Cerebellar nuclear complex (tissue), 1 donor: ENCODE measurements around the gene FAM110D.
A peak's percentile ranks its signal among the peaks of the same experiment; 100 is the strongest.

Experiments
- DNase-seq, 2 experiments: peaks; one replicate each; lab custom pipeline; 2025; lab: John Stamatoyannopoulos, UW

FAM110D gene

DNA sequence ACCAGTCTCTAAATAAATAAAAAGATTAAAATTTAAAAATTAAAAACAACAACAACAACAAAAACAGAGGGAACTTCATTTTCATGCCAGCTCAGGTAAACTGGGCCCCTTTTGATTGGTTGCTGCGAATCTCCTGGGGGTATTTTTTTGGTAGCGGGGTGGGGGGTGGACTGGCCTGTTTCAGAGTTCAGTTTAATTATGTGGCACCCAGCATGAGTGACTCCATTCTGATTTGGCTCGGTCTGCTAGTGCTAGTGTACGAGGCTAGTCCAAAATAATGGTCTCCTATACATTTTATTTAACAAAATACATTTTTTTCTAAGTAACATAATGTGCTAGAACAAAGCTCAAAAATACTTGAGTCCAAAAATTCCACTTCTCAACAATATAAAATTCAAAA lies 29.1 kb upstream of the FAM110D start:
- DNase-seq, result no peak

DNA sequence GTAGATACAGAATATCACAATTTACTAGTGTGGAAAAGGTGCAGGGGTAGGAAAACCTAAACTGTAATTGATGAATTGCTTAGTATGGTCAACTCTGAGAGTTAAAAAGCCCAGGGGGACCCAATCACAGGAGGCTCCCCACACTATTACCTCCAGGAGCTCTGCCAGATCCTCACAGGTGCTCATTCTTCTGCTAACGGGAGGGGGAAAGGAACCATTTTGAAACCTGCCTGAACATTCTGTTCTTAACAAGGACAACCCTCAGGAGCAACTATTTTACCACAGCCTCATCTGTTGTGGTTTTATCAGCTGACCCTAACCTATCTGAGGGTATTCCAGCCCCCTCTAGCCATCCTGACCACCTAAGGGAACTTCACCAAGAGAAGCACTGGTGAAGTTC lies 28.2 kb upstream of the FAM110D start:
- DNase-seq, result no peak

DNA sequence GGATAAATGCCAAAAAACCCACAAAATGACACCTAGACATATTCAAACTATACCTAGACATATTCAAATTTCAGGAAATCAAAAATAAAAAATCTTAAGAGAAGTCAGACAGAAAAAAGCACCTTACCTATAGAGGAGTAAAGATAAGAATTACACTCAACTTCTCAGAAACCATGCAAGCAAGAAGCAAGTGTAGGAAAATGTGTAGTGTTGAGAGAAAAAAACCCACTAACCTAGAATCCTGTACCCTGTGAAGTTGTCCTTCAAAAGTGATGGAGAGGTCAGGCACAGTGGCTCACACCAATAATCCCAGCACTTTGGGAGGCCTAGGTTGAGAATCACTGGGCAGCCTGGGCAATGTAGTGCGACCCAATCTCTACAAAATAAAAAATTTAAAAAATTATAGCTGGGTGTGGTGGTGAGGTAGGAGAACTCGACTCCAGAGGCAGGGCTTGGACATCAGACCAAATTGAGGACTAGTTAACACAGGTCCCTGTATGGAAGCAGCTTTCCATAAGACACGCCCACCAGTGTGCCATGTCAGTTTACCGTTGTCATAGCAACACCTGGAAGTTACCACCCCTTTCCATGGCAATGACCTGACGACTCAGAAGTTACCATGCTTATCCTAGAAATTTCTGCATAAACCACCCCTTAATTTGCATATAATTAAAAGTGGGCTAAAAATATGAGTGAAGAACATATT lies 26.6 kb upstream of the FAM110D start:
- DNase-seq, result no peak

DNA sequence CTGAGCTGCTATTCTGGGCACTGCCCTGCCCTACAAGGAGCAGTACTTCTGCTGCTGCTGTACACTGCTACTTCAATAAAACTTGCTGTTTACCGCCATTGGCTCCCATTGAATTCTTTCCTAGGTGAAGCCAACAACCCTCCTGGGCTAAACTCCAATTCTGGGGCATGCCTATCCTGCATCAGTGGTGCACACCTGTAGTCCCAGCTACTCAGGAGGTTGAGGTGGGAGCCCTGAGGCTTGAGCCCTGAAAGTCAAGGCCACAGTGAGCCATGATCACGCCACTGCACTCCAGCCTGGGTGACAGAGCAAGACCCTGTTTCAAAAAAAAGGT lies 26.1 kb upstream of the FAM110D start:
- no peak for DNase-seq

DNA sequence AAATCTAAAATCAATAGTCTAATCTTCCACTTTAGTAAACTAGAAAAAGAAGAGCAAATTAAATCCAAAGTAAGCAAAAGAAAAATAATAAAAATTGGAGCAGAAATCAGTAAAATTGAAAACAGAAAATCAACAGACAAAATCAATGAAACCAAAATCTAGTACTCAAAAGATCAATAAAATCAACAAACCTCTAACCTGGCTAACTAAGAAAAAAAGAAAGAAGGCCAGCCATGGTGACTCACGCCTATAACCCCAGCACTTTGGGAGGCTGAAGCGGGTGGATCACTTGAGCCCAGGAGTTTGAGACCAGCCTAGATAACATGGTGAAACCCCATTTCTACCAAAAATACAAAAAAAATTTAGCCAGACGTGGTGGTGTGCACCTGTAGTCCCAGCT lies 24.4 kb upstream of the FAM110D start:
- no peak for DNase-seq

DNA sequence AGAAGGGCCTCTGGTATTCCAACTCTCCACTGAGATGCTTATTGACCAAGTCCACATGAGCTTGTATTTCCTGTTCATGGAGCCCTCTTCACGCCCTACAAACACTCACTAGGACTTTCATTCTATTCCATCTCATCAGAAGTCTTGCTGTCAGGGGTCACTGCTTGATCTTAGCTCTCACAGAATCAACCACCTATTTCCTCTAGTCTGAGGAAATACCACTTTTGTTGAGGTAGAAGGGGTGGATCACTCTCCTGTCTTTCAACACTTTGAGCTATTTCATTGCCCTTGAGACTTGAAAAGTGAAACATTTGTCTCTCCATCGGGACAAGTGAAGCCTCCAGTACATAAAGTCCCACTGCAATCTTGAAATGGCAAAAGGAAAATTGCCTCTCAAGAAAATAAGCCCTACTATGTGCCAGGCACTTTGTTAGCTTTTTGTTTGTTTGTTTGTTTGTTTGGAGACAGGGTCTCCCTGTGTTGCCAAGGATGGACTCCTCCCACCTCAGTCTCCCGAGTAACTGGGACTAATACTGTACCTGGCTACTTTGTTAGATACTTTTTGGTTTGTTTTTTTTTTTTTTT lies 19.8 kb upstream of the FAM110D start:
- DNase-seq, result no peak

DNA sequence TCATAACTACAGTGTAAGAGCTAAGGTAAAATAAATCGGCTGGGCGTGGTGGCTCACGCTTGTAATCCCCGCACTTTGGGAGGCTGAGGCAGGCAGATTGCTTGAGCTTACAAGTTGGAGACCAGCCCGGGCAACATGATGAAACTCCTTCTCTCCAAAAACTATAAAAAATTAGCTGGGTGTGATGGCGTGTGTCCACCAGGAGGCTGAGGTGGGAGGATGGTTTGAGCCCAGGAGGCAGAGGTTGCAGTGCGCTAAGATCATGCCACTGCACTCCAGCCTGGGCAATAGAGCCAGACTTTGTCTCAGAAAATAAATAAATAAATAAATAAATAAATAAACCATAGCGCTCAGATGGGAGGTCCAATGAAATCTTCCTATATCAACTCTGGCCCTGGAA lies 16.7 kb upstream of the FAM110D start:
- no peak for DNase-seq

DNA sequence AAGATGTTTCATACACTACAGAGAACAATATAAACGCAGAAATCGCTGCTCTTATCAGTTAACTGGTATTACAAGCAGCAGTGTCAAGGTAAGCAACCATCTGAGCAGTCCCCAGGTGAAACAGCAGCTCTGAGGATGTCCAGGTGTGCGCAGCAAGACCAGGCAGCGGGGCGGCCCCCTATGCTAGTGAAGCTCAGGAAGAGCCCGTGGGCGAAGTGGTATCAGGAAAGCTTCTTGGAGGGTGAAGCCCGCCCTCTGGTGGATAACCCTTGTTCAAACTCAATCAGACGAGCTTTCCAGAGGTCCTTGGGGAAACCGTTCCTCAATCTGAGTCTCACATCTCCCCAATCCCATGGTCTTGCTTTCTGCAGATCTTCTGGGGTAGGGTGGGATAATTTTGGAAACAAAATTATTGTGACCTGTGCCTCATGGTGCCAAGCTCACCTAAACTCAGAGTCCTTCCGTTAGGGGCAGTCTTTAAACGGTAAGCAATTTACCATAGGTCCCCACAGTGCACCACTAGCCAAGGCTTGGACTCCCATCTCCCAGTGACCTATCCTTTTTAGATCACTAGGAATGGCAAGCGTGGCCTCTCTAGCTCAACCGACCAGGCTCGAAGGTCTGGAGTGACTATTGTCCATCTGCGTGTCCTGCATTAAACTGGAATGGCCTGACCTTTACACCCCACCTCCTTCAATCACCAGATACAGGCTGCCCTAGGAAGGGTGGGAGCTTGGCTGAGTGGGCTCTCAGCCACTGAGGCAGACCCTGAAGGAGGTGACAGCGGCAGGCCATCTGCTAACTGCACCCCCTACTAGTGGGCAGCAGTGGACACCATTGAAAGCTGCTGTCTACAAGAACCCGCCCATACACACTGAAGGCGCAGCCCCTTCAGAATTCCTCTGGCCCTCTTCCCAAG lies 13.6 kb upstream of the FAM110D start:
- DNase-seq, result peak in 1 of 2 experiments; percentile 7

DNA sequence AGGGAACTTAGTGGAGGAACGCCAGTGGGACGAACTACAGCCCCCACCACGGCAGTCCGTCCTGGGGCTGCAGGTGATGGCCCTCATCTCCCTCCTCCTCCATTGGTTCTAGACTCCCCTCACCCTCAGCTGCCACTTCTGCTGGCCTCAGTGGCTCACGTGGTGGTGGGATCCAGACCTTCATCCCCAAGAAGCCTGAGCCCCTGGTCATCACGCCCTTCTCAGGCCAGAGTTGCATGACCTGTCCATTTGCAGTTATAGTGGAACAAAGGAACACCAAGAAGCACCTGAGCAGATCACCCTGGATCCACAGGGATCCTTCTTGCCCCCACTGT lies 13.0 kb upstream of the FAM110D start:
- DNase-seq, result no peak

DNA sequence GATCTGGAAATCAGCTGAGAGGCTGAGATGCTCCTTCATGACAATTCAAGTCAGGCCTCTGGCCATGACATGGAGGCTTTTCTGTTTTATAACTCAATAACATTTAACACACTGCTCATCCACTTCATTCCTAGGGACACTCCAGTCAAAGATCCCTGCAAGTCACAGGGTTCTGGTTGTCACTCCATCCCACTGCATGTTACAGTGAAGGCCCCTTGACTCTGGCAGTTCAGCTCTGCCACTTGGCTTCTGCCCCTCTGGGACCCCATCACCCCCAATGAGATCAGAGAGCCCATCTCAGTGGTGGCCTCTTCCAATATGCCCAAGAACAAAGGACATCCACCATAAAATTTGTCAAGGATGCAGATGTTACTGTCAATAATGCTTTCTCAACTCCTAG lies 10.0 kb upstream of the FAM110D start:
- no peak for DNase-seq

DNA sequence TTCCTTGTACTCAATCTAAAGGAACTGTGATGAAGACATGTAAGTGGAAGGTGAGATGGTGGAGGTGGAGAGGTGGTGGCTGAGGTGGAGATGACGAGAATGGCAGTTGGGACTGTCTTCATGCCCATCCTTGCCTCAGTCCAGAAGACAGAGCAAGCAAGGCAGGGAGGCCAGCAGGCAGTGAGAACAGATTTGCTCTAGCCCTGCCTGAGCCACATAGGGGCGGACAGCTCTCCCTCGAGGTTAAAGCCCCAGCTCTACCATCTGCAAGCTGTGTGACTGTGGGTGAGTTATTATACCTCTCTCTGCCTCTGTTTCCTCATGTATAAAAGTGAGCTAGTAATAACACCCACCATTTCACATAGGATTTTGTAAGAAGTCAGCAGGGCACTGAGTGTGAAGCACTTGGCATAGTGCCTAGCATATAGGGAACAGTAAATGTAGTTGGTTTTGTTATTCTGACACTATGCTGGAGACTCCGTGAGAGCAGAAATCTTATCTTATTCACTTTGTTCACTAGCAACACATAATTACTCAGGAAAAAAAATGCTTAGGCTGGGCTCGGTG lies 4.8 kb upstream of the FAM110D start:
- DNase-seq, result no peak

DNA sequence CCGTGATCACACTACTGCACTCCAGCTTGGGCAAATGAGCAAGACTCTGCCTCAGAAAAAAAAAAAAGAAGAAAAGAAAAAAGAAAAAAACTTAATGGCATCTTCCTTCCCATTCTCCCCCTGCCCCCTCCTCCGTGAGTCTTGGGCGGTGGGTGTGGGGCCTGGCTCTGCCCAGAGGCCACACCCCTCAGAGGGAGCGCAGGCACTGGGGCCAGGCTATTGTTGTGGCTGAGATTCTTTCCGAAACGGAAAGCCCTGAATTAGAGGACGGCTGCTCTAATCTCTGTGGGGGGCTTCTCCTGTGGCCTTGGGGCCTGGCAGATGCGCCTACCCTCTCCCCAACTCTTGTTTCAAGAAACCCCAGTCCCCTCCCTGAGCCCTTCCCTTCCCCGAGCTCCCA lies 4.1 kb upstream of the FAM110D start:
- DNase-seq, result no peak

DNA sequence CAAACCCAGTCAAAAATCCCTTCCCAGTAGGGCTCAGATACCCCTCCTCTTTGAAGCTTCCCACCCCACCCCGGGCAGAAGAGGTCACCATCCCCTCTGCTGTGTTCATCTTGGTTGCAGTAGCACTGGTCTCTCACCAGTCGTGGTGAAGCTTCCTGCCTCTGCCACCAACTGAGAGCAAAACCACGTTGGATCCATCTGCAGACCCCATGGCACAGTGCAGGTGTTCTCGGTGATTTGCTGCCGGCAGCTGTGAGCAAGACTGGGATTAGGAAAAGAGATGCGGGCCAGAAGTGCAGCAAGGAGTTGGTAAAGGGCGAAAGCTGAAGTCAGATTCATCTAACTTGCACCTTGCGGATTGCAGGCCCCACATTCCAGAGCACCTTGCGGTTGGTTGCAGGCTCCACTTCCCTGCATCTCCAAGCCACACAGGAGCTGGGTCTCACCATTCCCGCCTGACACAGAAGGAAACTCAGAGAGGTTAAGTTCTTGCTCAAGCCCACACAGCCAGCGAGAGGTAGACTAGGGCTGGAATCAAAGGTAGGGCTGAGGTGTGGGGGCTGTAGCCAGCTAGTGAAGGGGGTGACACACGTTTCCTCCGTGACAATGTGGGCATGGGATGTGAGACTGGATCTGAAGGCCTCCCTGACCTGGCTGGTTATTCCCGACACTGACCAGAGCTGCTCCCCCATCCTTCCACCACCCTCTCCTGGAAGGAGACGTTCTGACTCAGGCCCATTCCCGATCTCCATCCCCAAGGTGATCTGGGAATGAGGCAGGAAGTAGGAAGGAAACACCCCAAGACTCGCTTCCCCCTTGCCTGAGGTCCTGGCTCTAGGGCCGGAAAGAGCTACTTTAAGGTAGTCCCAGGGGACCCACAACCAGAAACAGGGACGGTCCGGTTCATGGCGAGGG lies 3.3 kb upstream of the FAM110D start:
- DNase-seq, result no peak

DNA sequence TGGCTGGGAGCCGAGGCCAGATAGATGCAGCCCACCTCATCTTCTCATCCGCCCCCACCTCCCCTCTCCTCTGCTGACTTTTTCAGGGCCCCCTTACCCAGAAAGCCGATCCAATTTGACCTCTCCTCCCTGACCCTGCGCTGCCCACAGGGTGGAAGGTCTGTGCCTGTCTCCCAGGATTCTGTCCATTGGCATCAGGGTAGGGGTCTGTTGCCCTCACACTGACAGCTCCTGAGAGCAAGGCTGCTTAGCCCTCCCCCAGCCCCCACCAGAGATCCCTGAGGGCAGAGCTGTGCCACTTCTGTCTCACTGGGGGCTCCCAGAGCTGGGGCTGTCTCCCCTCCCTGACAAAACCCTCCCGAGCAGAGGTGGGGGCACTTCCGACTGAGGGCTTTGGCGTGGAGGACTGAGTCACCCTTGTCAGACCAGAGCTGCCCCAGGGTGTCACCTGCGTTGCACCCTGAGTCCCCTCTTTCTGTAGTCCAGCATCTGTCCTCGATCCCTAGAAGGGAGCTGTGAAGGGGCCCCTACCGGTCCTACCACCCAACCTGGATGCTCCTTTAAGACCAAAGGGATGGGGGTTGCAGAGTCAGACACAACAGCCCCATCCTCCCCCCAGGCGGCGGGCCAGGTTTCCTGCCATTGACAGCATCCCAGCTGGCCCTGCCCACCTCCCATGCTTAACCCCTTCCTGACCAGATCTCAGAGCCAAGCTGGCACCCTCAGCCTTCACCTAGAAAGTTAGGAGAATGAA lies 2.4 kb upstream of the FAM110D start:
- DNase-seq, result no peak

DNA sequence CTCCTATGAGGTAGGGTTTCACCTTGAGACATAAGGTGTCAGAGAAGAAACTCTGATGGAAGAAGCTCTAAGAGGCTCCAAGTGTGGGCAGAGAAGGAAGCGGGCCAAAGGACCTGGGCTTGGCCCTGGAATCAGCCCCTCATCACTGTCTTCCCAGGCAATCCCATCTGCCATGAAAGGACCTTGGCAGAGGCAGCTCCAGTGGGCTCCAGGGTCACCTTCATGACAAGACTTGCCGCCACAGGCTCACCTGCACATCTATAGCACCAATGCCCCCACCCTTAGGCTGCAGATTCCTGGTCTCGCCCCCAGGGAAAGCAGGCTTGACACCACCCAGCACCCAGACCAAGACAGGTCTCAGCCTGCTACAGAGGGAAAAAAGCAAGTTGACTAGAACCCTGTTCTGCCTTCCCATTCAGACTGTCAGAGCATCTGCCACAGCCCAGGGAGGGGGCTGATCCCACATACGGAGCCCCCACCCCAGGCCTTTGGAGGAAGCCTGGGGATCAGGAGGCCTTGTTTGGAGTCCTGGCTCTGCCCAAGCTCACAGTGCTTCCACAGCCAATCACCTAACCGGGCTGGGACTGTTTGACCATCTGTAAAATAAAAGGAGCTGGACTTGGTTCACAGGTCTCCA lies 490 bp upstream of the FAM110D start:
- DNase-seq, result no peak

DNA sequence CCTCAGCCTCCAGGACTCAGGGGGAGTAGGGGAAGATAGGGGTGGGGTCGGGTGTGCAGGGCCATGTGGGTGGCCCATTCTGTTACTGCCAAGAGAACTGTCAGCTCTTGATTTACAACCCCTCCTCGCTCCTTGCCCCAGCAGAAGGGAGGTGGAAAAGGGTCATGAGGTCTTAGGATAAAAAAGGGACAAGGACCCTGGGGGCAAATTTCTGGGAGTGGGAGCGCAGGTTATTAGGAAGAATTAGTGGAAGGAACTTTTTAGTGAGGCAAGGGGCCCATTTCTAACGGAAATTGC lies 812 bp downstream of the FAM110D start:
- no peak for DNase-seq

DNA sequence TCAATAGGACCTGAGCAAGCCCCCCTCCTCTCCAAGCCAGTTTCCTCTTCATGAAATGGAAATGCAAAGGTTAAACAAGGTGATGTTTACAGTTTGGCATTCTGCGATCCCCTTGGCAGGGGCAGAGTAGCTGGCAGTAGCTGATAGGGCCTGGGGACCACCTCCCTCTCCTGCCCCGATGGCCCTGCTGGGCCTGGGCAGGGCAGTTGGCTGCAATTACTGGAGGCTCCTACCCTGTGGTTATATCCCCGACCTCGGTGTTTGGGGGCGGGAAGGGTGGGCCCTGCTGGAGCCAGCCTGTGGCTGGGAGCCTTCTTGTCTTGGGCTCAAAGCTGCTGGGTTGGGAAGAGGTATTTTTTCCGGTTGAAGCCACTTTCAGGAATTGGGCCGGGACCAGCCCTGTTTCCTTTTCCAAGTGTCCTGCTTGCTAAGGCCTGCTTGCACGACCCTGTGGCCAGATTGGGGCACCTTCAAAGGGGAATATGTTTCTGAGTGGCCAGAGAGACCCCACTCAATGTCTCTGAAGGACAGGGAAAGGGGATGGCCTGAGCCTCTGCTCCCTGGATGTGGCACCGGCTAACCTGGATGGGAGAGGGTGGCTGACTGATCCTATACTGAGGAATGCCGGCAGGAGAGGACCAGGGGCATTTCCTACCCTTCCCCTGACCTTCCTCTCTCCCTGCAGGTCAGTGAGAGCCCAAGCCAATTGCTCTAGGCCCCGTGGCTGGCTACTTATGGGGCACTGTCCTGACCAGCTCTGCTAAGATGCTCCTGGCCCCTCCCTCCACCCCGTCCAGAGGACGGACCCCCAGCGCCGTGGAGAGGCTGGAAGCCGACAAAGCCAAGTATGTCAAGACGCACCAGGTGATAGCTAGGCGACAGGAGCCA lies 1.9 kb downstream of the FAM110D start:
- no peak for DNase-seq

DNA sequence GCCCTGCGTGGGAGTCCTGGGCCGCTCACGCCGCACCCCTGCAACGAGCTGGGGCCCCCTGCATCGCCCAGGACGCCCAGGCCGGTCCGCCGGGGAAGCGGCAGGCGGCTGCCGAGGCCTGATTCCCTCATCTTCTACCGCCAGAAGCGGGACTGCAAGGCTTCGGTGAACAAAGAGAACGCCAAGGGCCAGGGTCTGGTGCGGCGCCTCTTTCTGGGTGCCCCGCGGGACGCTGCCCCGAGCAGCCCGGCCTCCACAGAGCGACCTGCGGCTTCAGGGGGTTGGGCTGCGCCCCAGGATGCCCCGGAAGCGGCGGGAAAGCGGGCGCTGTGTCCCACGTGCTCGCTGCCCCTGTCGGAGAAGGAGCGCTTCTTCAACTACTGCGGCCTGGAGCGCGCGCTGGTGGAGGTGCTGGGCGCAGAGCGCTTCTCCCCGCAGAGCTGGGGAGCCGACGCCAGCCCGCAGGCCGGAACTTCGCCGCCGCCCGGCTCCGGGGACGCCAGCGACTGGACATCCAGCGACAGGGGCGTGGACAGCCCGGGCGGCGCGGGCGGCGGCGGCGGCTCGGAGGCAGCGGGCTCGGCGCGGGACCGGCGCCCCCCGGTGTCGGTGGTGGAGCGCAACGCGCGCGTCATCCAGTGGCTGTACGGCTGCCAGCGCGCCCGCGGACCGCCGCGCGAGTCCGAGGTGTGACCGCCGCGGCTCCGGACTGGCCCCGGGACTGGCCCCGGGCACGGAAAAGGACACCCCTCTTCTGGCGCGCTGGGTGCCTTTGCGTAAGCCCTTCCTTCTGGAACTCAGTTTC lies 2.7 kb downstream of the FAM110D start:
- no peak for DNase-seq

DNA sequence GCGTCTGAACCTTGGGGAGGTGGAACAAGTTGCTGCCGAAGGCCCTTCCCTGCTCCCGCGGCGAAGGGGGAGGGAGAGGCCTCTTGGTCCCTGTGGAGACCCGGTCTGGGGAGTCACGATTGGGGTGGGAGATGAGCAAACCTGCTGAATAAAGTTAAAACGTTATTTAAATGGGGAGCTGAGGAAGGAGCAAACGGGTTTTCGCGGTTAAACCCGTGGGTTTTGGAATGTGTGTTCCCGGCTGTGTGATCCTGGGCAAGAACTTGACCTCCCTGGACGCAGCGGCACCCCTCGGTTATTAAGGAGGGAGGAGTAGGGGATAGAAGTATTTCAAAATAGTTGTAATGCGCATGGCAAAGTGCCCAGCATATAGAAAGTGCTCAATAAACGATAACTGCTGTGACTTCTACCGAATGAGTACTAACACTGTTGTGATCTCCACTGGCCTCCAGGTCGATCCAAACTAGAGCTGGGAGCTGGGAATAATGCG lies 3.4 kb downstream of the FAM110D start:
- no peak for DNase-seq
